Activated CD4-positive, alpha-beta memory T cell treated with anti-CD3 and anti-CD28 coated beads, Interleukin-2, amount 10 ng/mL, durations not matched to agents 7 days and 5 days (primary cell): ENCODE measurements around the gene CENPU. TPM values are rescaled to one million over a fixed set of nuclear protein-coding genes. Genes with fewer than 3 reads are reported as not detected.

Experiments
- CTCF ChIA-PET: fragments of 350-600 bp; sonication (Branson Sonifier 250); formaldehyde crosslinking; loops from one replicate; lab custom pipeline; 2021; ENCODE audit warnings: antibody characterized with exemption, inconsistent platforms; lab: Charles Lee
- POLR2A ChIA-PET: fragments of 350-600 bp; sonication (Branson Sonifier 250); formaldehyde crosslinking; loops from one replicate; lab custom pipeline; 2021; ENCODE audit warnings: antibody characterized with exemption; lab: Charles Lee
- DNase-seq: peaks from one replicate; pipeline ENCODE4 v3.0.0-alpha.2; 2020
- H3K27ac Mint-ChIP-seq: one replicate; pipeline ENCODE4 v1.8.0; 2021; ENCODE audit warnings: mild to moderate bottlenecking, mixed read lengths
- H3K27me3 Mint-ChIP-seq: one replicate; pipeline ENCODE4 v1.8.0; 2021; ENCODE audit warnings: mixed read lengths
- H3K36me3 Mint-ChIP-seq: one replicate; pipeline ENCODE4 v1.8.0; 2021; ENCODE audit warnings: low read depth, mixed read lengths
- H3K4me1 Mint-ChIP-seq: one replicate; pipeline ENCODE4 v1.8.0; 2021; ENCODE audit warnings: mixed read lengths
- H3K4me3 Mint-ChIP-seq: one replicate; pipeline ENCODE4 v1.8.0; 2021; ENCODE audit warnings: mild to moderate bottlenecking, mixed read lengths
- H3K9me3 Mint-ChIP-seq: one replicate; pipeline ENCODE4 v1.8.0; 2021; ENCODE audit warnings: mixed read lengths
- total RNA-seq, 2 experiments: library from RNA; stranded (reverse); gene quantifications; one replicate each; pipeline ENCODE4 v1.2.3, GENCODE V29; 2021

CENPU gene
- total RNA-seq, 2 experiments from 2014 or later = 69.6 to 69.7 TPM

DNA sequence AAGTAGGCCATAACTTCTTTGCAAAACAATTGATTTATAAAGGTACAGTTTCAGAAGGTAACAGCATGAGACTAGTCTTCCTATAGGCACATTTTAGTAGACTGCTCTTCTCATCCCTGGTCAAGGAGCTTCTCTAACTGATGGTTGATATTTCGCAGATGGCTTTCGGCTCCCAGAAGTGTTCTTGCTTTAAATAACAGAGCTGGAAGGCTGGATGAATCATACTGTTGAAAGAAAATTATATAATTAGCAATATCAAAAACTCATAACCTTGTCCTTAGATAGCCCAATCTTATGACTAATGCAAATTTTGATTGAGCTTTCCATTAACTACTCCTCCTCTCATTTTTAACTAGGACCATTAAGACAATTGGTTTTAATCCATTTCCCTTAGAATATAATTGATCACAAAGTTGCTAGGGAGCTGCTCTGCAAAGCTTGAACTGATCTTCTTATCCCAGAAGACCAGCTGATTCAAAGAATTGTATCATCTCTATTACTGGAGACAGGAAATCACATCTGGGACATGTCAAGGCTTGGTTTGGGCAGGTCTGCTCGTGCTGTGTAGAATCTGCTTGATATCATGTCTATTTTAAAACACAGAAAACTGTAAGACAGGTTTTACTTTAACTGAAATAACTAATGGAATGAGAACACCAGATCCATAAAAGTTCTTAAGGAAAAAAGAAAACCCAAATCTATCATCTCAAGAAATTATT lies 38.6 kb downstream of the CENPU start:
- H3K27ac Mint-ChIP-seq = peak overlapping the region; percentile 11
- CTCF ChIA-PET = interaction anchor here (0.7 to 1.2 kb wide), 5 partner anchors 9 to 430 kb away, joined by 3 read pairs; partner anchors contain the start of gene PRIMPOL
- peaks cover 62% of the 10 kb centered on the region for H3K36me3 Mint-ChIP-seq
- peaks cover 5% of the 10 kb centered on the region for H3K4me1 Mint-ChIP-seq
- no peak overlapping the region for H3K4me3 Mint-ChIP-seq
- no peaks in the 10 kb centered on the region for H3K27me3 Mint-ChIP-seq
- POLR2A ChIA-PET = interaction anchor here (1.4 to 2.9 kb wide), 4 partner anchors 9 to 47 kb away, joined by 3 to 11 read pairs (median 8); partner anchors contain the start of genes CASP3 and PRIMPOL
- no peak for DNase-seq
- no peaks in the 10 kb centered on the region for H3K9me3 Mint-ChIP-seq

DNA sequence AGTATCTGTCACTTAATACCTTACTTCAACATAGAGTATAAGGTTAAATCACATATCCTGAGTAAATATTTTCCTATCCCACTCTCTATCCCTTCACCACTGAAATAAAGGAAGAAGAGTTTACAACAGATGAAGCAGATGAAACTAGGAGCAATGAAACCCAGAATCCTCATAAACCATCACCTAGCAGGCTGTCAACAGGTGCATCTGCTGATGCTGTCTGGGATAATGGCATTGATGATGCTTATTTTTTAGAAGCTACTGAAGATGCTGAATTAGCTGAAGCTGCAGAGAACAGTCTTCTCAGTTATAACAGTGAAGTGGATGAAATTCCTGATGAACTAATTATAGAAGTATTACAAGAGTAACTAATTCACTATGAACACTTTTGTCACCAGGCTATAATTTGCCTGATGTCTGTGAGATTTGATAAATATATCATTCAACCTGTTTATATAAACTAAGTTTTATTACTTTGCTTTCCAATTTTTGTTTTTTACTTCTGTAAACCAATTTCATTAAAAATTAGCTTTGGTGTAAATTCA lies 39.4 kb downstream of the CENPU start:
- Mint-ChIP-seq H3K27ac (no peak overlapping the region), H3K9me3 (no peaks in the 10 kb centered on the region), H3K4me3 (no peak overlapping the region), H3K36me3 (peaks cover 61% of the 10 kb centered on the region), H3K27me3 (no peaks in the 10 kb centered on the region), H3K4me1 (peaks cover 5% of the 10 kb centered on the region)
- CTCF ChIA-PET = interaction anchor here (1.1 to 1.2 kb wide), 2 partner anchors 9 to 10 kb away, joined by 3 read pairs; no protein-coding TSS in a partner anchor
- POLR2A ChIA-PET = interaction anchor here (1.2 to 2.9 kb wide), 5 partner anchors 8 to 46 kb away, joined by 3 to 11 read pairs (median 5); partner anchors contain the start of genes CASP3, CENPU and PRIMPOL
- no peak for DNase-seq

DNA sequence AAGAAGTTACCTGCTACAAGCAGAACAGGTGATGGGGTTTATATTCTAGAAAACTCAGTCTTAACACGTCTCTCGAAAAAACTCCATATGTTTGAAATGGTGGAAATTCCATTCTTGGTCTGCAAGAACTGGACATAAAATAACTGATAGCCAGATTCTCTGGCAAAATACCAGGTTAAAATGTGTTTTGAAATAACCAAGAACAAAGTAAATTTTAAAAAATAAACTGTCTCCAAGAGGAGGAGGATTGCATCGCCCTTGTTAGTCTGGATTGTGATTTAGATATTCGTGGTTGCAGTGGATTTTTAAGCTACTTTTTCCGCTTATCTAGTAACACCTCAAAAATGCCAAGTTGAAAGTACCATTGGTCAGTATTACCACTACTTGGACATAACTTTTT lies 40.8 kb downstream of the CENPU start:
- H3K27ac Mint-ChIP-seq = no peak overlapping the region
- H3K36me3 Mint-ChIP-seq = peaks cover 60% of the 10 kb centered on the region
- H3K4me1 Mint-ChIP-seq = peaks cover 15% of the 10 kb centered on the region
- no peak for DNase-seq
- H3K27me3 Mint-ChIP-seq = no peaks in the 10 kb centered on the region
- no peak overlapping the region for H3K4me3 Mint-ChIP-seq
- CTCF ChIA-PET = no interaction called here
- POLR2A ChIA-PET = interaction anchor here (1.2 kb wide), 1 partner anchor 41 kb away, joined by 4 read pairs; the partner anchor contains the start of gene CENPU
- H3K9me3 Mint-ChIP-seq = no peaks in the 10 kb centered on the region

DNA sequence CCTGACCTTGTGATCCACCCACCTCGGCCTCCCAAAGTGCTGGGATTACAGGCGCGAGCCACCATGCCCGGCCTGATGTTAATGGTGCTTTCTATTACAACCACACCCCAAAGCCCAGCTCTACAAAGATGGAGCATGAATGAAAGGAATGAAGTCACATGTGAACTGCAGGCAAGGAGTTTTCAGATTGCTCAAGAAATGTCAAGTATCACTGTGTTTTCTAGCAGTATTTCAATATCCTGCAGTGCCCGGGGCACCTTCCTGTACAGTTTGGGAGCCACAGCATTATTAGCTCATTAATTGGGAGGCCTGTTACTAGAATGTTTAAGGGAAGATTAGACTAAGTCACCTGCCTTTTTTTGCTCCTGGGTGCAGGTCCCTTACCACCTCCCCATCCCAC lies 44.2 kb downstream of the CENPU start:
- Mint-ChIP-seq H3K4me3 (no peak overlapping the region), H3K9me3 (no peaks in the 10 kb centered on the region), H3K4me1 (peaks cover 19% of the 10 kb centered on the region), H3K27ac (no peak overlapping the region), H3K36me3 (peaks cover 34% of the 10 kb centered on the region), H3K27me3 (no peaks in the 10 kb centered on the region)
- no peak for DNase-seq
- ChIA-PET POLR2A (no interaction called here), CTCF (no interaction called here)

DNA sequence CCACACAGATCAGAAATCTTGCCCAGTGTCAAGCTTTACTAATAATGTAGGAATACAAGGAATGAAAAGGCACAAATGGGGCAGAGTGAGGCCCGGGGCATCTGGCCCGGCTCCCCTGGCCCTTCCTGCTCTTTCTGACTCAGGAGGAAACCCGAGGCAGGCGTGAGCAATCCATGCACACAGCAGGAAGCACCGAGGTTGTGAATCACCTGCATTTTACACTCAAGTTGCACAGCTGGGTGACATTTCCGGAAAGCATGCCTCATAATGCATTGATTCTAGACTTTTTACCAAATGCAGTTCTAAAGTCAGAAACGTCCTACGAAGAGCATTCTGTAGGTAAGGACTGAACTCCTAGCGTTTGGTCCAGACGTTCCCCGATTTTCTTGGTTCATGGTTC lies 45.4 kb downstream of the CENPU start:
- Mint-ChIP-seq H3K36me3 (peaks cover 25% of the 10 kb centered on the region), H3K27me3 (no peaks in the 10 kb centered on the region), H3K4me1 (peaks cover 22% of the 10 kb centered on the region), H3K27ac (peak overlapping the region; percentile 24), H3K9me3 (no peaks in the 10 kb centered on the region), H3K4me3 (no peak overlapping the region)
- ChIA-PET CTCF (no interaction called here), POLR2A (no interaction called here)
- peak; percentile 26 for DNase-seq

DNA sequence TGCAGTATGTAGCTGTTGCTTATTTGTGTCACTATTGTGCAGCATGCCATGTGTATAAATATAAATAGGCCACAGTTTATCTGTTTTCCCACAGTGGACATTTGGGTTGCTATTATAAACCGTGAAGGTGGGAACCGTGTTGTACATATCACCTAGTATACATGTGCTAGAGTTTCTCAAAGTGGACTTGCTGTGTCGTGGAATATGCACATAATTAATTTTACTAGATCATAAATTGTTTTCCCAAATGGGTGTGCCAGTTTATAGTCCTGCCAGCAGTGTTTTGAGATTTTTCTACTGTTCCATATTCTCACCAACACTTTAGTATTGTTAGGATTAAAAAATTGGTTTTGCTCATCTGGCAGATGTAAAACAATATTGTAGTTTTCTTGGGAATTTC lies 45.9 kb downstream of the CENPU start:
- Mint-ChIP-seq H3K27me3 (no peaks in the 10 kb centered on the region), H3K27ac (no peak overlapping the region), H3K9me3 (no peaks in the 10 kb centered on the region), H3K4me3 (no peak overlapping the region), H3K36me3 (peaks cover 20% of the 10 kb centered on the region), H3K4me1 (peaks cover 22% of the 10 kb centered on the region)
- ChIA-PET POLR2A (no interaction called here), CTCF (no interaction called here)
- DNase-seq = no peak

DNA sequence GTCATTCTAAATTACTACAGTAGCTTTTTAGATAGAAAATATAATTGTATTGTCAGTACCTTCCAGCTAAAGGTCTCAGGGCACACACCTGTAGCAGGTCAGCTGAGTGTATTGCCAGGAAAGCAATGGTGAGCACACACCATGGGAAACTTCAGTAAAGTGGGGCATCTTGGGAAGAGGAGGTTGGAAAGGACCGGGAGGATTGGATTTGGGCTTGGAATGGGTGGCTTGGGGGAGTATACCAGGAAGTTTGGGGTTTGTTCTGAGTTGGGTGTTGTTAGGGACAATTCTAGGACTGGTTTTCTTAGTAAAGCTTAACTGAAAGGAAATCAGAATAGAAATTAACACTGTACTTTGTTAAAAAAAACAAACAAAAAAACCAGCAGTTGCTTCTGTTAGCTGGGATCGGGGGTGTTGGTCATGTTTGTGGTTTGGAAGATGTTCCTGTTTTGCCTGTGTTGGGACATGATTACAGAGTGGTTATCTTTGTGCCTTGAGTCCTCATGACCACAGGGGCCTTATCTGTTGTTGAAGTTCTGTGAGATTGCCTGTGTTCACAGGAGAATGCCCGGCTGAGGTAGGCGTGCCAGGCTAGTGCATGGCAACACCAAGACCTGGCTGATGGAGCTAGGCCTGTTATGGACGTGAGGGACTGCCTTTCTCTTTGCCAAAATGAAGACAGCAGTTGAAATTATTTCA lies 49.3 kb downstream of the CENPU start:
- Mint-ChIP-seq H3K4me1 (peaks cover 21% of the 10 kb centered on the region), H3K27me3 (no peaks in the 10 kb centered on the region), H3K9me3 (no peaks in the 10 kb centered on the region), H3K36me3 (peaks cover 4% of the 10 kb centered on the region), H3K27ac (peak overlapping the region; percentile 32), H3K4me3 (no peak overlapping the region)
- ChIA-PET CTCF (interaction anchor here (0.6 to 1.1 kb wide), 5 partner anchors 10 to 421 kb away, joined by 3 to 7 read pairs (median 3); no protein-coding TSS in a partner anchor), POLR2A (interaction anchor here (0.8 to 1.1 kb wide), 2 partner anchors 12 to 16 kb away, joined by 3 to 5 read pairs; no protein-coding TSS in a partner anchor)
- DNase-seq = no peak

DNA sequence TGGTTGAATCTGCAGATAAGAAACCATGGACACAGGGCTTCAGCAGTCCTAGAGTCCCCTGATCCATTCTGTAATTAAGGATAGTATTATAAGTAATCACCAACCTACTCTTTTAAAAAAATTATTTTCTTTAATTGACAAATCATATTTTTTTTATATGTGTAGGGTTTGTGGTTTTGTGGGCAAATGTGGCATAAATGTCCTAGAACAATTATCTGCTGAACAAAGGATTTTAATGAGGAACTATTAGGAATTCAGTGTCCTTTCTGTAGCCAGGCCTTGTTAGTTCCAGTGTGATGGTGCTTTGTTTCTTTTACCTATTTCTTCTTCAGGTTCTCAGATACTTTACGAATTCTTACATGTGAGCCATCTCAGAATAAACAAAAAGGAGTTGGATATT lies 52.0 kb downstream of the CENPU start:
- Mint-ChIP-seq H3K9me3 (no peaks in the 10 kb centered on the region), H3K36me3 (peaks cover 6% of the 10 kb centered on the region), H3K4me1 (peaks cover 14% of the 10 kb centered on the region), H3K27ac (no peak overlapping the region), H3K27me3 (no peaks in the 10 kb centered on the region), H3K4me3 (no peak overlapping the region)
- ChIA-PET CTCF (interaction anchor here (0.8 kb wide), 1 partner anchor 418 kb away, joined by 3 read pairs; no protein-coding TSS in a partner anchor), POLR2A (no interaction called here)
- DNase-seq = no peak

DNA sequence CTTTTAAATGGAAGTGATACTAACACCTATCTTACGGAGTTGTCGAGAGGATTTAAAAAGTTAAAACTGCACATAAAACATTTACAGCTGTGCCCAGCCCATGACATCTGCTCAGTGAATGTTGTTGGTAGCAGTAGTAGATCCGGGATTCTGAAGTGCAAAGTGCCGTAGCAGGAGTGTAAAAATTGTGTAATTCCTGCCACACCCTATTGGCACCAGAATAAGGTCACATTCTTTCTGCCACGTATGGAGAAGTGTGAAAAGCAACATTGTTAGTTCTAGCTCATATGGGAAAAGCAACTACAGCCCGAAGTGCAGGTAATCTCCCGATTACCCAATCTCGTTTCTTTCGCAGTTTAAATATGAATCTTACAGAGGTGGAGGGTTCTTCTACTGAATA lies 53.2 kb downstream of the CENPU start:
- Mint-ChIP-seq H3K4me3 (no peak overlapping the region), H3K9me3 (no peaks in the 10 kb centered on the region), H3K4me1 (peaks cover 14% of the 10 kb centered on the region), H3K36me3 (peaks cover 6% of the 10 kb centered on the region), H3K27ac (no peak overlapping the region), H3K27me3 (no peaks in the 10 kb centered on the region)
- CTCF ChIA-PET = no interaction called here
- POLR2A ChIA-PET = no interaction called here
- DNase-seq = no peak

DNA sequence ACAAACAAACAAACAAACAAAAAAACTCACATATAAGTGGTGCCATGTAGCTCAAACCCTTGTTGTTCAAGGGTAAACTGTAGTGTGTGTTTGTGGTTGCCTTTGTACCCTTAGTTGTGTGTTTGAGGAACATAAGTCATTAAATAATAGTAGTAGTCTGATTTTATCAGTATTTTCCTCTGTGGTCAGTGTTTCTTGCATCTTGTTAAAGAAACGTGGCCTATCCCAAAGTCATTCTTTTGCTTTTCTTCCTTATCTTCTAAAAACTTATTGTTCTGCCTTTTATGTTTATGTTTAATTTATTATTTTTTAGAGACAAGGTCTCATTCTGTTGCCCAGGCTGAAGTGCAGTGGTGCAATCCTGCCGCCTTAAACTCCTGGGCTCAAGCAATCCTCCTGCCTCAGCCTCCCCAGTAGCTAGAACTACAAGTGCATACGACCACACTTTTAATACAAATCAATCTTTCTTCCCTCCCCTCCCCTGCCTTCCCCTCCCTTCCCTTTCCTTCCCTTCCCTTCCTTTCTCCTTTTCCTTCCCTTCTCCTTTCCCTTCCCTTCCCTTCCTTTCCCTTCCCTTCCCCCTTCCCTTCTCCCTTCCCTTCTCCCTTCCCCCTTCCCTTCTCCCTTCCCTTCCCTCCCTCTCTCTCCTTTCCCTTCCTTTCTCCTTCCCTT lies 57.9 kb downstream of the CENPU start:
- Mint-ChIP-seq H3K4me3 (no peak overlapping the region), H3K4me1 (peaks cover 2% of the 10 kb centered on the region), H3K9me3 (no peaks in the 10 kb centered on the region), H3K27me3 (no peaks in the 10 kb centered on the region), H3K27ac (no peak overlapping the region), H3K36me3 (peaks cover 24% of the 10 kb centered on the region)
- no peak for DNase-seq
- ChIA-PET CTCF (no interaction called here), POLR2A (interaction anchor here (1.0 to 1.7 kb wide), 2 partner anchors 26 to 44 kb away, joined by 3 to 5 read pairs; no protein-coding TSS in a partner anchor)

DNA sequence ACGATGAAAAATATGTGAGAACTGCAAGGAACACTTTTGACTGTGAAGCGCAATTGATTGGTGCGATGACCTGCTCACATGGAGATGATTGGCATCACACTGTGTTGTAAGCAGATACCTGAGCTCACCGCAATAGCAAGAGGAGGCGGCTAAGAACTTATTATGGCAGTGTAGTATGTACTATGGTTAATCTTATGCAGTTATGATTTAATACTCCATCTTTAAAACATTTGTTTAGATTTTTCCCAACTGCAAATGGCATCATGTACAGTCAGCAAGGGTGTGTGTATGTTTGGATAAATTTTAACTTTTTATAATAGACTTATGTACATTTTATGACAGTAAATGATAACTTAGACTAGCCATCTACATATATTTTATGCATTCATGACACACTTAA lies 58.9 kb downstream of the CENPU start:
- Mint-ChIP-seq H3K4me1 (peaks cover 5% of the 10 kb centered on the region), H3K4me3 (no peak overlapping the region), H3K27ac (no peak overlapping the region), H3K9me3 (no peaks in the 10 kb centered on the region), H3K27me3 (no peaks in the 10 kb centered on the region), H3K36me3 (peaks cover 24% of the 10 kb centered on the region)
- CTCF ChIA-PET = no interaction called here
- POLR2A ChIA-PET = interaction anchor here (1.0 to 1.7 kb wide), 2 partner anchors 25 to 45 kb away, joined by 3 to 5 read pairs; no protein-coding TSS in a partner anchor
- no peak for DNase-seq

DNA sequence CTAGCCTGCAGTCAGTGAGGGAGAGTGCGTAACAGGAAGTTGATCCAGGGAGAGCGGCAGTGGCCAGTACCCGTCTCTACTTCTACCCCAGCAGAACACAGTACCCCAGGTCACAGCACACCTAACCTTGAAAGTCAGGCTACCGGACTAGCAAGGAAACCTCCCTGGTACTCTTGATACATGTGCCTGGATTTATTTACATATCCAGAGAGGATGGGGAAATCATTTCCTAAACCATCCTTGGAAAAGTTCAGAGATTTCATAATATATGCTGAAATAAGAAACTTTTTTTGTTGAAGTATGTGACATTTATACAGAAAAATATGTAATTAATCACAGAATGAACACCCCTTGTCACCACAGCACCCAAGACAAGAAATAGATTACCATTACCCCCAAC lies 59.9 kb downstream of the CENPU start:
- ChIA-PET CTCF (no interaction called here), POLR2A (no interaction called here)
- Mint-ChIP-seq H3K4me3 (no peak overlapping the region), H3K4me1 (peaks cover 13% of the 10 kb centered on the region), H3K9me3 (no peaks in the 10 kb centered on the region), H3K36me3 (peaks cover 27% of the 10 kb centered on the region), H3K27ac (no peak overlapping the region), H3K27me3 (no peaks in the 10 kb centered on the region)
- no peak for DNase-seq
